ENCODE data around the gene PPFIA1.

GRCh38 chr11:70432580-70432979 is 162.1 kb downstream of the PPFIA1 start:
- TF ChIP-seq YY1 (IDR thresholded peaks at IDR 0.05; ENCODE audit: low read depth) (no peak), CTCF (IDR thresholded peaks at IDR 0.05) (no peak), MXI1 (IDR thresholded peaks at IDR 0.05; ENCODE audit: low read depth, low read length) (no peak)
